ENCODE results near the gene SEC16A.

DNA sequence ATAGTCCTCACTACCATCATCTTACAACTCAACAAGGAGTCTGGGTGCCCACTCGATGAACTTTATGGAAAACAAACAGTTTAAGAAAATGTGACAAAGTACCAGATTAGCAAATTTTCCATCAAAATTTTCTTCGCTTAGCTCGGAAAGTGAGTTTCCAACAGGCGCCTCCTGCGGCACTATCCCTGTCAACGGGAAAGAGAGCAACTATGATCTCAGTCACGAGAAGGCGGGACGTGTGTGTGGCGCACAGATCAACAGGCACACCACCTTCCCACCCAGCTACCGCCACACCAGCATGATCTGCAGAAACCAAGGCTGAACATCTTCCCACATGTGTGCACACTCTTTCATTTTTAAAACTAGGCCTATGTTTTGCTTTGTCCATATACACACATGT lies 29.5 kb downstream of the SEC16A start:
- TF ChIP-seq, protein P1, sequence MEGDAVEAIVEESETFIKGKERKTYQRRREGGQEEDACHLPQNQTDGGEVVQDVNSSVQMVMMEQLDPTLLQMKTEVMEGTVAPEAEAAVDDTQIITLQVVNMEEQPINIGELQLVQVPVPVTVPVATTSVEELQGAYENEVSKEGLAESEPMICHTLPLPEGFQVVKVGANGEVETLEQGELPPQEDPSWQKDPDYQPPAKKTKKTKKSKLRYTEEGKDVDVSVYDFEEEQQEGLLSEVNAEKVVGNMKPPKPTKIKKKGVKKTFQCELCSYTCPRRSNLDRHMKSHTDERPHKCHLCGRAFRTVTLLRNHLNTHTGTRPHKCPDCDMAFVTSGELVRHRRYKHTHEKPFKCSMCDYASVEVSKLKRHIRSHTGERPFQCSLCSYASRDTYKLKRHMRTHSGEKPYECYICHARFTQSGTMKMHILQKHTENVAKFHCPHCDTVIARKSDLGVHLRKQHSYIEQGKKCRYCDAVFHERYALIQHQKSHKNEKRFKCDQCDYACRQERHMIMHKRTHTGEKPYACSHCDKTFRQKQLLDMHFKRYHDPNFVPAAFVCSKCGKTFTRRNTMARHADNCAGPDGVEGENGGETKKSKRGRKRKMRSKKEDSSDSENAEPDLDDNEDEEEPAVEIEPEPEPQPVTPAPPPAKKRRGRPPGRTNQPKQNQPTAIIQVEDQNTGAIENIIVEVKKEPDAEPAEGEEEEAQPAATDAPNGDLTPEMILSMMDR (IDR thresholded peaks at IDR 0.05; ENCODE audit: insufficient read depth, low read length): no peak
- TF ChIP-seq POLR2AphosphoS5 (IDR thresholded peaks at IDR 0.05; ENCODE audit: low read depth) (no peak), GABPA (IDR thresholded peaks at IDR 0.05; ENCODE audit: low read depth) (no peak), SPI1 (IDR thresholded peaks at IDR 0.05; ENCODE audit: borderline replicate concordance, low read depth) (no peak)
- TF ChIP-seq, protein P2, sequence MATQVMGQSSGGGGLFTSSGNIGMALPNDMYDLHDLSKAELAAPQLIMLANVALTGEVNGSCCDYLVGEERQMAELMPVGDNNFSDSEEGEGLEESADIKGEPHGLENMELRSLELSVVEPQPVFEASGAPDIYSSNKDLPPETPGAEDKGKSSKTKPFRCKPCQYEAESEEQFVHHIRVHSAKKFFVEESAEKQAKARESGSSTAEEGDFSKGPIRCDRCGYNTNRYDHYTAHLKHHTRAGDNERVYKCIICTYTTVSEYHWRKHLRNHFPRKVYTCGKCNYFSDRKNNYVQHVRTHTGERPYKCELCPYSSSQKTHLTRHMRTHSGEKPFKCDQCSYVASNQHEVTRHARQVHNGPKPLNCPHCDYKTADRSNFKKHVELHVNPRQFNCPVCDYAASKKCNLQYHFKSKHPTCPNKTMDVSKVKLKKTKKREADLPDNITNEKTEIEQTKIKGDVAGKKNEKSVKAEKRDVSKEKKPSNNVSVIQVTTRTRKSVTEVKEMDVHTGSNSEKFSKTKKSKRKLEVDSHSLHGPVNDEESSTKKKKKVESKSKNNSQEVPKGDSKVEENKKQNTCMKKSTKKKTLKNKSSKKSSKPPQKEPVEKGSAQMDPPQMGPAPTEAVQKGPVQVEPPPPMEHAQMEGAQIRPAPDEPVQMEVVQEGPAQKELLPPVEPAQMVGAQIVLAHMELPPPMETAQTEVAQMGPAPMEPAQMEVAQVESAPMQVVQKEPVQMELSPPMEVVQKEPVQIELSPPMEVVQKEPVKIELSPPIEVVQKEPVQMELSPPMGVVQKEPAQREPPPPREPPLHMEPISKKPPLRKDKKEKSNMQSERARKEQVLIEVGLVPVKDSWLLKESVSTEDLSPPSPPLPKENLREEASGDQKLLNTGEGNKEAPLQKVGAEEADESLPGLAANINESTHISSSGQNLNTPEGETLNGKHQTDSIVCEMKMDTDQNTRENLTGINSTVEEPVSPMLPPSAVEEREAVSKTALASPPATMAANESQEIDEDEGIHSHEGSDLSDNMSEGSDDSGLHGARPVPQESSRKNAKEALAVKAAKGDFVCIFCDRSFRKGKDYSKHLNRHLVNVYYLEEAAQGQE (IDR thresholded peaks at IDR 0.05; ENCODE audit: insufficient replicate concordance, low read depth): no peak
